CD14-positive monocyte (primary cell): ENCODE measurements around the gene OSBPL6. TPM values are rescaled to one million over a fixed set of nuclear protein-coding genes. Genes with fewer than 3 reads are reported as not detected.
A peak's percentile ranks its signal among the peaks of the same experiment; 100 is the strongest.

Experiments
- DNase-seq, 3 donors: peaks; one replicate each; pipeline ENCODE4 v3.0.0-alpha.2; 2011 to 2022
- H2AFZ ChIP-seq: 2 replicates; pipeline ENCODE4 v1.6.0; 2012; ENCODE audit warnings: mild to moderate bottlenecking, low read depth, low read length, inconsistent platforms; ENCODE audit not compliant: insufficient read depth, poor library complexity, severe bottlenecking
- H3K27ac ChIP-seq, 2 donors: 1 replicate in 1 of 2; 2 replicates in 1 of 2; pipeline ENCODE4 v1.5.1; 2012 to 2013; ENCODE audit warnings: low read length in 2 of 2, control low read depth in 1 of 2, inconsistent platforms in 1 of 2, low read depth in 1 of 2, mild to moderate bottlenecking in 1 of 2
- H3K27me3 ChIP-seq, 2 donors: one replicate each; pipeline versions ENCODE4 v1.6.0 to v1.6.1; 2011 to 2013; ENCODE audit warnings: low read length in 2 of 2; ENCODE audit not compliant: control insufficient read depth in 2 of 2, insufficient read depth in 2 of 2
- H3K36me3 ChIP-seq, 2 donors: replicated peaks in 1 of 2; 1 replicate in 1 of 2; 2 replicates in 1 of 2; pipeline versions ENCODE4 v1.5.1 to v1.6.1; 2012 to 2013; ENCODE audit warnings: low read length in 2 of 2, control low read depth in 1 of 2, inconsistent platforms in 1 of 2, mild to moderate bottlenecking in 1 of 2; ENCODE audit not compliant: insufficient read depth in 2 of 2, control insufficient read depth in 1 of 2
- H3K4me1 ChIP-seq, 2 donors: 1 replicate in 1 of 2; 2 replicates in 1 of 2; pipeline versions ENCODE4 v1.5.1 to v1.6.1; 2012 to 2013; ENCODE audit warnings: low read length in 2 of 2, control low read depth in 1 of 2, inconsistent platforms in 1 of 2, mild to moderate bottlenecking in 1 of 2, moderate library complexity in 1 of 2; ENCODE audit not compliant: insufficient read depth in 2 of 2, control insufficient read depth in 1 of 2
- H3K4me2 ChIP-seq: replicated peaks from 2 replicates; pipeline ENCODE3; 2012; ENCODE audit warnings: low read length, moderate library complexity, mild to moderate bottlenecking; ENCODE audit not compliant: poor library complexity, severe bottlenecking; ENCODE audit errors: extremely low read depth
- H3K4me3 ChIP-seq, 3 experiments: fragments of 200-600 bp in 1 of 3; sonication (generic) in 1 of 3; replicated peaks in 1 of 3; 1 replicate in 2 of 3; 2 replicates in 1 of 3; pipeline ENCODE4 v1.5.1; 2011 to 2013; ENCODE audit warnings: low read length in 3 of 3, mild to moderate bottlenecking in 3 of 3, control low read depth in 2 of 3, low read depth in 2 of 3, inconsistent platforms in 1 of 3, moderate library complexity in 1 of 3
- H3K79me2 ChIP-seq: 2 replicates; pipeline ENCODE4 v1.6.0; 2012; ENCODE audit warnings: mild to moderate bottlenecking, control low read depth, inconsistent platforms, low read length, moderate library complexity; ENCODE audit not compliant: insufficient read depth
- H3K9ac ChIP-seq: 2 replicates; pipeline ENCODE4 v1.6.0; 2017; ENCODE audit warnings: low read length, mild to moderate bottlenecking; ENCODE audit not compliant: insufficient read depth, poor library complexity, severe bottlenecking
- H3K9me3 ChIP-seq, 2 donors: replicated peaks in 1 of 2; 1 replicate in 1 of 2; 2 replicates in 1 of 2; pipeline versions ENCODE4 v1.5.1 to v1.6.1; 2012 to 2013; ENCODE audit warnings: low read length in 2 of 2, control low read depth in 1 of 2; ENCODE audit not compliant: control insufficient read depth in 1 of 2, insufficient read depth in 1 of 2
- H4K20me1 ChIP-seq: 2 replicates; pipeline ENCODE4 v1.6.0; 2012; ENCODE audit warnings: mild to moderate bottlenecking, low read length, control low read depth, moderate library complexity; ENCODE audit not compliant: insufficient read depth
- H3K27ac Mint-ChIP-seq, 7 donors: one replicate each; pipeline ENCODE4 v1.8.0; 2020; ENCODE audit warnings: mild to moderate bottlenecking in 7 of 7, mixed read lengths in 7 of 7, moderate library complexity in 6 of 7, inconsistent platforms in 2 of 7
- H3K27me3 Mint-ChIP-seq, 3 donors: one replicate each; pipeline ENCODE4 v1.8.0; 2021 to 2022; ENCODE audit warnings: low read depth in 3 of 3, mild to moderate bottlenecking in 3 of 3, mixed read lengths in 3 of 3, moderate library complexity in 3 of 3, inconsistent platforms in 1 of 3
- H3K36me3 Mint-ChIP-seq, 2 donors: one replicate each; pipeline ENCODE4 v1.8.0; 2020; ENCODE audit warnings: mixed read lengths in 2 of 2, inconsistent platforms in 1 of 2, mild to moderate bottlenecking in 1 of 2
- H3K4me1 Mint-ChIP-seq: one replicate; pipeline ENCODE4 v1.8.0; 2020; ENCODE audit warnings: mild to moderate bottlenecking, mixed read lengths
- H3K4me3 Mint-ChIP-seq, 2 donors: one replicate each; pipeline ENCODE4 v1.8.0; 2020; ENCODE audit warnings: mild to moderate bottlenecking in 2 of 2, mixed read lengths in 2 of 2, moderate library complexity in 1 of 2
- H3K9me3 Mint-ChIP-seq, 7 donors: one replicate each; pipeline ENCODE4 v1.8.0; 2020 to 2022; ENCODE audit warnings: mixed read lengths in 7 of 7, mild to moderate bottlenecking in 6 of 7, moderate library complexity in 6 of 7, inconsistent platforms in 2 of 7
- CTCF ChIP-seq: fragments of 200-600 bp; IDR thresholded peaks from one replicate; pipeline ENCODE4 v1.8.0; 2022; ENCODE audit warnings: antibody characterized with exemption, mild to moderate bottlenecking
- WGBS: methylation state at CpG from one replicate; pipeline ENCODE4 v1.1.5; 2013; ENCODE audit warnings: missing lambda C conversion rate; ENCODE audit not compliant: insufficient coverage; 5-methylcytosine and 5-hydroxymethylcytosine counted together
- intact Hi-C, 2 donors: fragments of 100-400 bp; cut with micrococcal nuclease; formaldehyde crosslinking; loops; one replicate each; pipeline versions ENCODE4 v1.15.0 to v1.15.1; 2023
- polyA plus RNA-seq, 3 donors: library from polyadenylated mRNA; depleted of rRNA in 1 of 3; unstranded in 2 of 3; stranded (reverse) in 1 of 3; fragments of 300-500 nt in 2 of 3; fragments of >200 nt in 1 of 3; fragmentation: Illumina TruSeq in 2 of 3; gene quantifications; 1 replicate in 2 of 3; 2 replicates in 1 of 3; pipeline ENCODE4 v1.2.3, GENCODE V29; 2012 to 2021

OSBPL6 gene
- polyA plus RNA-seq, 3 donors: not detected

GRCh38 chr2:178395941-178396570, 201.7 kb downstream of the OSBPL6 start:
- no peaks in the 10 kb centered on the region for H3K79me2 ChIP-seq
- no peak overlapping the region for H3K4me3 ChIP-seq
- no peak for TF ChIP-seq CTCF
- no peak overlapping the region for H3K4me3 Mint-ChIP-seq
- H3K27ac Mint-ChIP-seq: no peak overlapping the region
- H3K27me3 ChIP-seq: no peaks in the 10 kb centered on the region
- H2AFZ ChIP-seq: no peak overlapping the region
- no peak overlapping the region for H3K27ac ChIP-seq
- intact Hi-C loops: no loop called here
- H3K4me1 Mint-ChIP-seq: peaks cover 3% of the 10 kb centered on the region
- no CpG with 5 or more reads among the region's 8 CpGs for WGBS
- H3K9ac ChIP-seq: no peak overlapping the region
- no peak overlapping the region for H3K4me2 ChIP-seq
- H3K27me3 Mint-ChIP-seq: peaks cover 0 to 4% (median under 1%) of the 10 kb centered on the region in 3 donors
- no peaks in the 10 kb centered on the region for H3K9me3 ChIP-seq
- no peaks in the 10 kb centered on the region for H4K20me1 ChIP-seq
- no peaks in the 10 kb centered on the region for H3K9me3 Mint-ChIP-seq
- no peaks in the 10 kb centered on the region for H3K36me3 ChIP-seq
- no peaks in the 10 kb centered on the region for H3K36me3 Mint-ChIP-seq
- no peak for DNase-seq
- H3K4me1 ChIP-seq: no peaks in the 10 kb centered on the region

GRCh38 chr2:178397002-178397605, 202.8 kb downstream of the OSBPL6 start:
- Histone ChIP-seq H3K27me3 (no peaks in the 10 kb centered on the region), H3K4me1 (no peaks in the 10 kb centered on the region), H3K4me2 (no peak overlapping the region), H2AFZ (peak overlapping the region; percentile 31), H3K4me3 (no peak overlapping the region), H3K27ac (no peak overlapping the region), H3K9me3 (no peaks in the 10 kb centered on the region), H3K9ac (no peak overlapping the region), H3K79me2 (no peaks in the 10 kb centered on the region), H4K20me1 (no peaks in the 10 kb centered on the region), H3K36me3 (no peaks in the 10 kb centered on the region)
- Mint-ChIP-seq H3K4me1 (peaks cover 3% of the 10 kb centered on the region), H3K27me3 (peaks cover 0 to 4% (median 0%) of the 10 kb centered on the region in 3 donors), H3K27ac (no peak overlapping the region), H3K9me3 (no peaks in the 10 kb centered on the region), H3K4me3 (no peak overlapping the region), H3K36me3 (no peaks in the 10 kb centered on the region)
- peak; percentile 23 to 69 (median 46) for DNase-seq
- TF ChIP-seq CTCF: peak; percentile 84
- WGBS: 20% methylated on average over 1 of the region's 7 CpGs
- intact Hi-C loops: no loop called here
